ENCODE data around the gene PTPN11.

- no peak for TF ChIP-seq CTCF (IDR thresholded peaks at IDR 0.05; ENCODE audit: low read depth, low read length)
- no peak for TF ChIP-seq POLR2A (IDR thresholded peaks at IDR 0.05; ENCODE audit: extremely low read depth, insufficient read length)
- no peak for TF ChIP-seq MAX (IDR thresholded peaks at IDR 0.05; ENCODE audit: low read depth, low read length)
- TF ChIP-seq MYC (IDR thresholded peaks at IDR 0.05; ENCODE audit: low read depth, low read length) = no peak
Measured at GRCh38 chr12:112539221-112539620, 120.5 kb downstream of the PTPN11 start.
